Measurements from ENCODE around the gene HMGB1.

DNA sequence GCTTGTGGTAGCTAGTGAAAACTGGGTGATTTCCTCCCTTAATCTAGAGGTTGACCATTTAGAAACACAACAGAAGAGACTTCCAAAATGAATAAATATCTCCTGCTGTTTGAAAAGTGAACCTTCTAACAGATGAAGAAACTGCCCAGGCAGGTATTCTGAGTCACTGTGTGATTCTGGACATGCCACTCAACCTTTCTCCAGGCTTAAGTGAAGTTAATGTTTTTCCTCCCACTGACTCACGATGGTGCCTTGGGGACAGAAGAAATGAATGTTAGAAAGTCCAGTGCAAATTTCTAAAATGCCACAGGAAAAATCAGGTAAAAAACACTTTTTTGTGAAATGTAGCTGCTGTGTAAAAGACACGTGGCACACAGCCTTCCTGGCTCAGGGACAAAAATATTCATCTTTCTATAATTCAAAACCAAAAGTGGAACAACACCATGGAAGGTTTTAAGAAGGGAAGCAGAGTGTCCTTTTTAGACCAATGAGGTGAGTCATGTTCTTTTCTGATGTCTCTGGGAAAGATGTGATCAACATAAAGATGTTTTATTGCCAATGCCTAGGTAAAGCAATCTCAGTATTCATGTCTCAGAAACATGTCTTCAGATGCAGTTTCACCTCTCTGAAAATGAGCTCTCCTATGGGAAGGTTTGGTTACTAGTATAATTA lies 34.3 kb downstream of the HMGB1 start:
- TF ChIP-seq, protein P1, sequence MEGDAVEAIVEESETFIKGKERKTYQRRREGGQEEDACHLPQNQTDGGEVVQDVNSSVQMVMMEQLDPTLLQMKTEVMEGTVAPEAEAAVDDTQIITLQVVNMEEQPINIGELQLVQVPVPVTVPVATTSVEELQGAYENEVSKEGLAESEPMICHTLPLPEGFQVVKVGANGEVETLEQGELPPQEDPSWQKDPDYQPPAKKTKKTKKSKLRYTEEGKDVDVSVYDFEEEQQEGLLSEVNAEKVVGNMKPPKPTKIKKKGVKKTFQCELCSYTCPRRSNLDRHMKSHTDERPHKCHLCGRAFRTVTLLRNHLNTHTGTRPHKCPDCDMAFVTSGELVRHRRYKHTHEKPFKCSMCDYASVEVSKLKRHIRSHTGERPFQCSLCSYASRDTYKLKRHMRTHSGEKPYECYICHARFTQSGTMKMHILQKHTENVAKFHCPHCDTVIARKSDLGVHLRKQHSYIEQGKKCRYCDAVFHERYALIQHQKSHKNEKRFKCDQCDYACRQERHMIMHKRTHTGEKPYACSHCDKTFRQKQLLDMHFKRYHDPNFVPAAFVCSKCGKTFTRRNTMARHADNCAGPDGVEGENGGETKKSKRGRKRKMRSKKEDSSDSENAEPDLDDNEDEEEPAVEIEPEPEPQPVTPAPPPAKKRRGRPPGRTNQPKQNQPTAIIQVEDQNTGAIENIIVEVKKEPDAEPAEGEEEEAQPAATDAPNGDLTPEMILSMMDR (IDR thresholded peaks at IDR 0.05) = no peak
- TF ChIP-seq POLR2A (IDR thresholded peaks at IDR 0.05) = no peak

All from Peyer's patch (tissue), 4 donors.